ENCODE data around the gene GHRHR. TPM values are rescaled to one million over a fixed set of nuclear protein-coding genes. Genes with fewer than 3 reads are reported as not detected.

GHRHR gene
- total and polyA plus RNA-seq, 9 of the 15 experiments (the other 6 are each of a cell fraction or from before 2014, with no cell fraction given) = not detected

GRCh38 chr7:30920021-30920583 is 43.7 kb upstream of the GHRHR start:
- no TSS peak for BruUV-seq (replicated peaks)
- no peak for ATAC-seq
- H3K4me1 ChIP-seq (replicated peaks in 1 of 2; ENCODE audit: control insufficient read depth in 2 of 2, insufficient read depth in 2 of 2, low read length in 2 of 2) = peaks cover 59 to 60% of the 10 kb centered on the region in 2 experiments
- WGBS (ENCODE audit: insufficient coverage, low coverage, missing lambda C conversion rate) = 38% methylated on average over 9 of the region's 11 CpGs
- H3K9me1 ChIP-seq (ENCODE audit: control insufficient read depth, insufficient read depth, low read length) = peaks cover 7% of the 10 kb centered on the region
- no peaks in the 10 kb centered on the region for H4K20me1 ChIP-seq (replicated peaks; ENCODE audit: control insufficient read depth, insufficient read depth, low read length)
- in situ Hi-C loops (cut with MboI) (no loop called here), intact Hi-C loops (cut with micrococcal nuclease) (no loop called here)
- peak overlapping the region; percentile 15; the same call in 1 of the 2 replicates for H2AFZ ChIP-seq (ENCODE audit: low read depth, low read length)
- H3K27me3 ChIP-seq (ENCODE audit: control insufficient read depth in 2 of 2, insufficient read depth in 2 of 2, low read length in 2 of 2) = no peaks in the 10 kb centered on the region
- POLR2A ChIA-PET = no interaction called here
- H3K9me3 ChIP-seq (replicated peaks; ENCODE audit: control insufficient read depth, insufficient read depth, low read depth, low read length) = no peaks in the 10 kb centered on the region
- H3K4me3 ChIP-seq = no peak overlapping the region
- H3K27ac ChIP-seq (ENCODE audit: extremely low read depth, low read depth, low read length) = no peak overlapping the region
- no peaks in the 10 kb centered on the region for H3K79me2 ChIP-seq (ENCODE audit: control insufficient read depth, insufficient read depth, low read length)
- no peak for DNase-seq (ENCODE audit: extremely low read depth in 1 of 4, low spot score in 3 of 4)
- no peak overlapping the region; the same call in 1 of the 2 replicates for H3K4me2 ChIP-seq (ENCODE audit: insufficient read depth, low read length)
- H3K9ac ChIP-seq (ENCODE audit: insufficient read depth in 1 of 2, low read depth in 2 of 2, low read length in 2 of 2) = peak overlapping the region; percentile 7 to 53; a peak in 1 of 4 replicates
- H3K36me3 ChIP-seq (ENCODE audit: control insufficient read depth, insufficient read depth, low read length) = no peaks in the 10 kb centered on the region
- CTCF ChIA-PET (ENCODE audit: low intra/inter-chr PET ratio) = no interaction called here
- FAIRE-seq = no peak
- no peak for TF ChIP-seq STAG1 (CRISPR knock-in tag; IDR thresholded peaks at IDR 0.05; ENCODE audit: borderline replicate concordance)
- TF ChIP-seq ZSCAN29 (IDR thresholded peaks at IDR 0.05) = no peak
- peak; percentile 71; the same call in 1 of the 2 replicates for TF ChIP-seq ADNP (tag; IDR thresholded peaks at IDR 0.05)
- peak; percentile 46 for TF ChIP-seq PKNOX1 (IDR thresholded peaks at IDR 0.05)
- no peak for TF ChIP-seq ZNF146 (CRISPR knock-in tag; IDR thresholded peaks at IDR 0.05; ENCODE audit: unreplicated experiment)
- peak; percentile 54 for TF ChIP-seq MEIS2 (IDR thresholded peaks at IDR 0.05; ENCODE audit: partially characterized antibody)
- no peak for TF ChIP-seq PHB2 (IDR thresholded peaks at IDR 0.05; ENCODE audit: low read depth)
- TF ChIP-seq KDM4B (IDR thresholded peaks at IDR 0.05; ENCODE audit: borderline replicate concordance in 2 of 2, low read depth in 1 of 2) = no peak
- no peak for TF ChIP-seq NR2C1 (IDR thresholded peaks at IDR 0.05)
- no peak for TF ChIP-seq NR2C1 (tag; IDR thresholded peaks at IDR 0.05)
- TF ChIP-seq ILF3 (IDR thresholded peaks at IDR 0.05; ENCODE audit: borderline replicate concordance) = no peak
- no peak for TF ChIP-seq DEAF1 (CRISPR knock-in tag; IDR thresholded peaks at IDR 0.05)
- TF ChIP-seq PURB (CRISPR knock-in tag; IDR thresholded peaks at IDR 0.05; ENCODE audit: low read depth) = no peak
- no peak for TF ChIP-seq CUX1 (CRISPR knock-in tag; IDR thresholded peaks at IDR 0.05)
- no peak for TF ChIP-seq FOXA3 (CRISPR knock-in tag; conservative IDR thresholded peaks at IDR 0.05 in 1 of 2, IDR thresholded peaks at IDR 0.05 in 1 of 2)

All from K562 (cell line).